PC-9 (cell line): ENCODE data around the gene SORBS1.

Experiments used
- EZH2 ChIP-seq: fragments of 200-600 bp; sonication (generic); IDR thresholded peaks from 2 replicates; pipeline ENCODE4 v1.8.0; 2017; ENCODE audit warnings: antibody characterized with exemption, low read depth
- TF ChIP-seq, protein P1 (sequence below): fragments of 200-600 bp; sonication (generic); conservative IDR thresholded peaks from 2 replicates; pipeline ENCODE4 v1.6.1; 2017; ENCODE audit warnings: mixed run types, antibody characterized with exemption, mild to moderate bottlenecking, moderate library complexity

DNA sequence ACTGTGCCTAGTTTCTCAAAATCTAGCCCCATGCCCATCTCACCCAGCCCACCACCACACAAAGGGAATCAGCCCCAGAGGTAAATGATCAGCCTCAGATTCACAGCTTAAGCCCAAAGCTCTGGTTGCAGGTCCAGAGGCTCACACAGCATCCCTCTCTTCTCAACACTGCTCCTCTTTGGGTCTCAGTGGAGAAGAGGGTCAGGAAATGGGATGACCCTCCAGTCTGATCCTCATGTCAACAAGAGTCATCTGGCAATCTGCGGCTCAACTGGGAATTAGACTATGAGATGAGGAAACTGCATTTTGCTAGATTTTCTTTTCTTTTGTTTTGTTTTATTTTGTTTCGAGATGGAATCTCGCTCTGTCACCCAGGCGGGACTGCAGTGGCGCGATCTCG is 144.2 kb downstream of the SORBS1 start:
- TF ChIP-seq, protein P1, sequence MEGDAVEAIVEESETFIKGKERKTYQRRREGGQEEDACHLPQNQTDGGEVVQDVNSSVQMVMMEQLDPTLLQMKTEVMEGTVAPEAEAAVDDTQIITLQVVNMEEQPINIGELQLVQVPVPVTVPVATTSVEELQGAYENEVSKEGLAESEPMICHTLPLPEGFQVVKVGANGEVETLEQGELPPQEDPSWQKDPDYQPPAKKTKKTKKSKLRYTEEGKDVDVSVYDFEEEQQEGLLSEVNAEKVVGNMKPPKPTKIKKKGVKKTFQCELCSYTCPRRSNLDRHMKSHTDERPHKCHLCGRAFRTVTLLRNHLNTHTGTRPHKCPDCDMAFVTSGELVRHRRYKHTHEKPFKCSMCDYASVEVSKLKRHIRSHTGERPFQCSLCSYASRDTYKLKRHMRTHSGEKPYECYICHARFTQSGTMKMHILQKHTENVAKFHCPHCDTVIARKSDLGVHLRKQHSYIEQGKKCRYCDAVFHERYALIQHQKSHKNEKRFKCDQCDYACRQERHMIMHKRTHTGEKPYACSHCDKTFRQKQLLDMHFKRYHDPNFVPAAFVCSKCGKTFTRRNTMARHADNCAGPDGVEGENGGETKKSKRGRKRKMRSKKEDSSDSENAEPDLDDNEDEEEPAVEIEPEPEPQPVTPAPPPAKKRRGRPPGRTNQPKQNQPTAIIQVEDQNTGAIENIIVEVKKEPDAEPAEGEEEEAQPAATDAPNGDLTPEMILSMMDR = no peak
- TF ChIP-seq EZH2 = no peak
